ENCODE data around the gene CHKA. TPM values are rescaled to one million over a fixed set of nuclear protein-coding genes. Genes with fewer than 3 reads are reported as not detected.

The CHKA gene
- 10 to 100 TPM; 11.6 to 16.7 TPM for total RNA-seq

- peak; percentile 94 to 95 for DNase-seq
- no peaks in the 10 kb centered on the region for H3K27me3 Mint-ChIP-seq (ENCODE audit: low read depth)
- peaks cover 0 to 2% of the 10 kb centered on the region in 2 donors for H3K36me3 Mint-ChIP-seq (ENCODE audit: insufficient read depth in 2 of 2)
- H3K4me3 Mint-ChIP-seq: peak within 1 kb of the TSS; percentile 82 to 95
- peak within 1 kb of the TSS; percentile 85 for H3K27ac Mint-ChIP-seq
- H3K9me3 Mint-ChIP-seq: no peaks in the 10 kb centered on the region
- ATAC-seq (replicated peaks in 1 of 2): peak; percentile 93 to 95
- peaks cover 21% of the 10 kb centered on the region for H3K4me1 Mint-ChIP-seq (ENCODE audit: low read depth)
Measured at GRCh38 chr11:68121067-68121899, at the start of gene CHKA. CHKA (minus strand) TSS chr11:68121388; CDS start chr11:68121177, 211 bp downstream.

GRCh38 chr11:68169442-68169841, 48.3 kb upstream of the CHKA start:
- Mint-ChIP-seq H3K4me3 (no peak overlapping the region), H3K36me3 (ENCODE audit: insufficient read depth in 2 of 2) (peaks cover 0 to 11% of the 10 kb centered on the region in 2 donors), H3K4me1 (ENCODE audit: low read depth) (no peaks in the 10 kb centered on the region), H3K9me3 (no peaks in the 10 kb centered on the region), H3K27me3 (ENCODE audit: low read depth) (no peaks in the 10 kb centered on the region), H3K27ac (no peak overlapping the region)
- DNase-seq (no peak), ATAC-seq (replicated peaks in 1 of 2) (no peak)

- peaks cover 0 to 8% of the 10 kb centered on the region in 2 donors for H3K36me3 Mint-ChIP-seq (ENCODE audit: insufficient read depth in 2 of 2)
- no peaks in the 10 kb centered on the region for H3K9me3 Mint-ChIP-seq
- DNase-seq (no peak), ATAC-seq (replicated peaks in 1 of 2) (no peak)
- H3K4me1 Mint-ChIP-seq (ENCODE audit: low read depth): no peaks in the 10 kb centered on the region
- no peak overlapping the region for H3K27ac Mint-ChIP-seq
- no peaks in the 10 kb centered on the region for H3K27me3 Mint-ChIP-seq (ENCODE audit: low read depth)
- no peak overlapping the region for H3K4me3 Mint-ChIP-seq
Measured at GRCh38 chr11:68168694-68169093, 47.5 kb upstream of the CHKA start.

- ATAC-seq (replicated peaks in 1 of 2) (no peak), DNase-seq (no peak)
- Mint-ChIP-seq H3K27me3 (ENCODE audit: low read depth) (no peaks in the 10 kb centered on the region), H3K27ac (no peak overlapping the region), H3K9me3 (no peaks in the 10 kb centered on the region), H3K4me3 (no peak overlapping the region), H3K36me3 (ENCODE audit: insufficient read depth in 2 of 2) (peaks cover 0 to 8% of the 10 kb centered on the region in 2 donors), H3K4me1 (ENCODE audit: low read depth) (no peaks in the 10 kb centered on the region)
Measured at GRCh38 chr11:68167474-68167873, 46.3 kb upstream of the CHKA start.

DNA sequence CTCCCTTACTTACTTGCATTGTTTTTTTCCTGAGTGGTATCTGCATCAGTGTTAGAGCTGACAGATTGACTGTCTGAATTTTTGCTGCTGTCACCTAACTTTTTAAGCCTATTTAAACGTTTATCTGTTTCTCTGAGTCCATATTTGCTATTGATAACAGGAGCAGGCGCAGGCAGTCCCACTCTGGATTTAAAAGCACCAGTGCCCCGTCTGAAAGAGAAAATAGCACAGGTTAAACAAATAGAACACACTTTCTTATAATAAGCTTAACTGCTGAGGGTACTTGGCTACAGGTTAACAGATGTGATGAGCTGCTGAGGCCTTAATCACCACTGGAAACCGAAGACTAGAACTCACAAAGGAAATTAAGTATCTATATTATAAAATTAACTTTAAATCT, 45.8 kb upstream of the CHKA start:
- Mint-ChIP-seq H3K36me3 (ENCODE audit: insufficient read depth in 2 of 2) (peaks cover 0 to 8% of the 10 kb centered on the region in 2 donors), H3K9me3 (no peaks in the 10 kb centered on the region), H3K4me1 (ENCODE audit: low read depth) (no peaks in the 10 kb centered on the region), H3K4me3 (no peak overlapping the region), H3K27me3 (ENCODE audit: low read depth) (no peaks in the 10 kb centered on the region), H3K27ac (no peak overlapping the region)
- ATAC-seq (replicated peaks in 1 of 2) (no peak), DNase-seq (no peak)

- Mint-ChIP-seq H3K27ac (no peak overlapping the region), H3K4me1 (ENCODE audit: low read depth) (no peaks in the 10 kb centered on the region), H3K9me3 (no peaks in the 10 kb centered on the region), H3K4me3 (no peak overlapping the region), H3K27me3 (ENCODE audit: low read depth) (no peaks in the 10 kb centered on the region), H3K36me3 (ENCODE audit: insufficient read depth in 2 of 2) (peaks cover 0 to 6% of the 10 kb centered on the region in 2 donors)
- DNase-seq (no peak), ATAC-seq (replicated peaks in 1 of 2) (no peak)
Measured at GRCh38 chr11:68165601-68166000, 44.4 kb upstream of the CHKA start.

- no peak for DNase-seq
- Mint-ChIP-seq H3K9me3 (no peaks in the 10 kb centered on the region), H3K27ac (no peak overlapping the region), H3K4me3 (no peak overlapping the region), H3K36me3 (ENCODE audit: insufficient read depth in 2 of 2) (peaks cover 0 to 6% of the 10 kb centered on the region in 2 donors), H3K27me3 (ENCODE audit: low read depth) (no peaks in the 10 kb centered on the region), H3K4me1 (ENCODE audit: low read depth) (no peaks in the 10 kb centered on the region)
- no peak for ATAC-seq (replicated peaks in 1 of 2)
Measured at GRCh38 chr11:68164437-68164836, 43.2 kb upstream of the CHKA start.

- H3K36me3 Mint-ChIP-seq (ENCODE audit: insufficient read depth in 2 of 2): peaks cover 0 to 4% of the 10 kb centered on the region in 2 donors
- no peaks in the 10 kb centered on the region for H3K27me3 Mint-ChIP-seq (ENCODE audit: low read depth)
- DNase-seq (no peak), ATAC-seq (replicated peaks in 1 of 2) (no peak)
- H3K4me1 Mint-ChIP-seq (ENCODE audit: low read depth): no peaks in the 10 kb centered on the region
- no peaks in the 10 kb centered on the region for H3K9me3 Mint-ChIP-seq
- H3K27ac Mint-ChIP-seq: no peak overlapping the region
- H3K4me3 Mint-ChIP-seq: no peak overlapping the region
Measured at GRCh38 chr11:68163691-68164090, 42.5 kb upstream of the CHKA start.

- no peak for DNase-seq
- no peak for ATAC-seq (replicated peaks in 1 of 2)
- no peak overlapping the region for H3K27ac Mint-ChIP-seq
- no peaks in the 10 kb centered on the region for H3K27me3 Mint-ChIP-seq (ENCODE audit: low read depth)
- no peak overlapping the region for H3K4me3 Mint-ChIP-seq
- H3K4me1 Mint-ChIP-seq (ENCODE audit: low read depth): no peaks in the 10 kb centered on the region
- H3K9me3 Mint-ChIP-seq: no peaks in the 10 kb centered on the region
- peaks cover 0 to 2% of the 10 kb centered on the region in 2 donors for H3K36me3 Mint-ChIP-seq (ENCODE audit: insufficient read depth in 2 of 2)
Measured at GRCh38 chr11:68160100-68160695, 39.0 kb upstream of the CHKA start.

DNA sequence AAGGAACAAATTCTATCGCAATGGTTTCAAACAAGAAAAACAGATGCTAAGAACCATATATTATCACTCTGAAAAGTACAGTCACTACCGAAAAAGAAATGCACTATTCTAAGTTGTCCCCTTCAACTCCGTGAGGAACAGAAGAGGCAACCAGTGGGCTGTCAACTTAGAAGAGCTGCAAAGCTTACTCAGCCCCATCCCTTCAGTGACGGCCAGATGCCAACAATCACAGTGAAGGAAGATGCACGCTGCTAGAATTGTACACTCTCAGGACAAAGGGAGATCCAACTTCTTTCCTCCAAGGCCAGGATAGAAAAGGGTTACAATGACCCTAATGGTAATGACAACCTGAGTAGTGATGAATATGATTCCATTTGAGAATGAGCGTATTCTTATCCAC, 38.5 kb upstream of the CHKA start:
- no peak for ATAC-seq (replicated peaks in 1 of 2)
- H3K36me3 Mint-ChIP-seq (ENCODE audit: insufficient read depth in 2 of 2): peaks cover 0 to 2% of the 10 kb centered on the region in 2 donors
- H3K27ac Mint-ChIP-seq: peak overlapping the region; percentile 12
- no peak overlapping the region for H3K4me3 Mint-ChIP-seq
- no peaks in the 10 kb centered on the region for H3K27me3 Mint-ChIP-seq (ENCODE audit: low read depth)
- H3K9me3 Mint-ChIP-seq: no peaks in the 10 kb centered on the region
- H3K4me1 Mint-ChIP-seq (ENCODE audit: low read depth): no peaks in the 10 kb centered on the region
- DNase-seq: no peak

DNA sequence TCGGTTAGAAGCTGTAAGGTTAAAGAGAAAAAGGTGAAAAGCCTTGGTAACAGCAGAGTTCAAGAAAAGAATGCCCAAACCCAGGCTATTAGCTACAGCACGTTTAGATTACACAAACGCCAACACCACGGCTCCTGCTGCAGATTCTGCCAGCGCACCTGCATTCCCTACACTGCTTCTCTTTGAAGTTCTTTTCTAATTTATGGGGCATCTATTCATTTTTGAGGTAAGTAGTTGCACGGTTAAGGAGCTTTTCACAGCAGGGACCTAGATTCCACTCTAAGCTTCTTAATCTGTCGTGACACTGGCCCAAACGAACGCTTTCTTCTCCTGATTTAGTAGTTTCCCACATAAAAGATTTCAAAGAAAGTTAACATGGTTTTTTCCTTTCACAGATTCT, 38.0 kb upstream of the CHKA start:
- Mint-ChIP-seq H3K27me3 (ENCODE audit: low read depth) (no peaks in the 10 kb centered on the region), H3K9me3 (no peaks in the 10 kb centered on the region), H3K4me3 (no peak overlapping the region), H3K36me3 (ENCODE audit: insufficient read depth in 2 of 2) (peaks cover 0 to 2% of the 10 kb centered on the region in 2 donors), H3K27ac (peak overlapping the region; percentile 12), H3K4me1 (ENCODE audit: low read depth) (no peaks in the 10 kb centered on the region)
- DNase-seq: no peak
- ATAC-seq (replicated peaks in 1 of 2): no peak

- Mint-ChIP-seq H3K27ac (no peak overlapping the region), H3K9me3 (no peaks in the 10 kb centered on the region), H3K4me3 (no peak overlapping the region), H3K4me1 (ENCODE audit: low read depth) (no peaks in the 10 kb centered on the region), H3K36me3 (ENCODE audit: insufficient read depth in 2 of 2) (peaks cover 0 to 2% of the 10 kb centered on the region in 2 donors), H3K27me3 (ENCODE audit: low read depth) (no peaks in the 10 kb centered on the region)
- DNase-seq (no peak), ATAC-seq (replicated peaks in 1 of 2) (no peak)
Measured at GRCh38 chr11:68158580-68158979, 37.4 kb upstream of the CHKA start.

- Mint-ChIP-seq H3K4me3 (no peak overlapping the region), H3K27ac (no peak overlapping the region), H3K4me1 (ENCODE audit: low read depth) (no peaks in the 10 kb centered on the region), H3K36me3 (ENCODE audit: insufficient read depth in 2 of 2) (peaks cover 0 to 2% of the 10 kb centered on the region in 2 donors), H3K9me3 (no peaks in the 10 kb centered on the region), H3K27me3 (ENCODE audit: low read depth) (no peaks in the 10 kb centered on the region)
- no peak for DNase-seq
- ATAC-seq (replicated peaks in 1 of 2): no peak
Measured at GRCh38 chr11:68153742-68154141, 32.6 kb upstream of the CHKA start.

Data from activated T-cell treated with anti-CD3 and anti-CD28 coated beads, Interleukin-2, amount 50 U/mL, for 72 hours (primary cell).